ENCODE results near the gene PHF20.

GRCh38 chr20:35823937-35824336 is 52.1 kb downstream of the PHF20 start:
- TF ChIP-seq, protein P1, sequence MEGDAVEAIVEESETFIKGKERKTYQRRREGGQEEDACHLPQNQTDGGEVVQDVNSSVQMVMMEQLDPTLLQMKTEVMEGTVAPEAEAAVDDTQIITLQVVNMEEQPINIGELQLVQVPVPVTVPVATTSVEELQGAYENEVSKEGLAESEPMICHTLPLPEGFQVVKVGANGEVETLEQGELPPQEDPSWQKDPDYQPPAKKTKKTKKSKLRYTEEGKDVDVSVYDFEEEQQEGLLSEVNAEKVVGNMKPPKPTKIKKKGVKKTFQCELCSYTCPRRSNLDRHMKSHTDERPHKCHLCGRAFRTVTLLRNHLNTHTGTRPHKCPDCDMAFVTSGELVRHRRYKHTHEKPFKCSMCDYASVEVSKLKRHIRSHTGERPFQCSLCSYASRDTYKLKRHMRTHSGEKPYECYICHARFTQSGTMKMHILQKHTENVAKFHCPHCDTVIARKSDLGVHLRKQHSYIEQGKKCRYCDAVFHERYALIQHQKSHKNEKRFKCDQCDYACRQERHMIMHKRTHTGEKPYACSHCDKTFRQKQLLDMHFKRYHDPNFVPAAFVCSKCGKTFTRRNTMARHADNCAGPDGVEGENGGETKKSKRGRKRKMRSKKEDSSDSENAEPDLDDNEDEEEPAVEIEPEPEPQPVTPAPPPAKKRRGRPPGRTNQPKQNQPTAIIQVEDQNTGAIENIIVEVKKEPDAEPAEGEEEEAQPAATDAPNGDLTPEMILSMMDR (IDR thresholded peaks at IDR 0.05), result no peak
- no peak for TF ChIP-seq POLR2A (IDR thresholded peaks at IDR 0.05)
